ENCODE measurements around the gene IRF9.
A peak's percentile ranks its signal among the peaks of the same experiment; 100 is the strongest.
"Not testable (repeated sequence)": the region's sequence is repeated elsewhere in the genome, so short reads cannot be mapped to it uniquely, and the experiment has no call there.

Gene IRF9

GRCh38 chr14:24196071-24197055, 35.3 kb downstream of the IRF9 start:
- peak; percentile 88 for TF ChIP-seq SPI1 (IDR thresholded peaks at IDR 0.05; ENCODE audit: borderline replicate concordance, low read depth)
- TF ChIP-seq REST (IDR thresholded peaks at IDR 0.05; ENCODE audit: insufficient replicate concordance, low read depth), result no peak
- no peak for TF ChIP-seq CTCF (IDR thresholded peaks at IDR 0.05; ENCODE audit: insufficient read depth, low read length)
- no peak for TF ChIP-seq GABPA (IDR thresholded peaks at IDR 0.05; ENCODE audit: low read depth)
- H3K4me3 ChIP-seq (replicated peaks; ENCODE audit: insufficient read depth, low read length), result peak overlapping the region; percentile 79
- peak overlapping the region; percentile 99 for H3K27ac ChIP-seq (replicated peaks)
- H3K27me3 ChIP-seq (ENCODE audit: insufficient read depth, poor library complexity, severe bottlenecking), result no peaks in the 10 kb centered on the region
- peak; percentile 34 to 61 for DNase-seq (ENCODE audit: low read depth in 1 of 2, low spot score in 1 of 2)

- no peaks in the 10 kb centered on the region for H3K27me3 ChIP-seq (ENCODE audit: insufficient read depth, poor library complexity, severe bottlenecking)
- peak overlapping the region; percentile 99 for H3K27ac ChIP-seq (replicated peaks)
- no peak for TF ChIP-seq POLR2AphosphoS5 (IDR thresholded peaks at IDR 0.05; ENCODE audit: low read depth)
- no peak for TF ChIP-seq SPI1 (IDR thresholded peaks at IDR 0.05; ENCODE audit: borderline replicate concordance, low read depth)
- TF ChIP-seq CTCF (IDR thresholded peaks at IDR 0.05; ENCODE audit: insufficient read depth, low read length), result no peak
- TF ChIP-seq REST (IDR thresholded peaks at IDR 0.05; ENCODE audit: insufficient replicate concordance, low read depth), result no peak
- TF ChIP-seq GABPA (IDR thresholded peaks at IDR 0.05; ENCODE audit: low read depth), result no peak
- peak overlapping the region; percentile 79 for H3K4me3 ChIP-seq (replicated peaks; ENCODE audit: insufficient read depth, low read length)
- no peak for DNase-seq (ENCODE audit: low read depth in 1 of 2, low spot score in 1 of 2)
Observed at GRCh38 chr14:24197056-24197450, 36.0 kb downstream of the IRF9 start.

GRCh38 chr14:24198814-24199524, 37.9 kb downstream of the IRF9 start:
- no peak for TF ChIP-seq CTCF (IDR thresholded peaks at IDR 0.05; ENCODE audit: insufficient read depth, low read length)
- TF ChIP-seq GABPA (IDR thresholded peaks at IDR 0.05; ENCODE audit: low read depth), result no peak
- H3K27me3 ChIP-seq (ENCODE audit: insufficient read depth, poor library complexity, severe bottlenecking), result no peaks in the 10 kb centered on the region
- no peak for DNase-seq (ENCODE audit: low read depth in 1 of 2, low spot score in 1 of 2)
- no peak overlapping the region for H3K4me3 ChIP-seq (replicated peaks; ENCODE audit: insufficient read depth, low read length)
- H3K27ac ChIP-seq (replicated peaks), result no peak overlapping the region

GRCh38 chr14:24202538-24202937, 41.5 kb downstream of the IRF9 start:
- H3K27ac ChIP-seq (replicated peaks); H3K4me3 ChIP-seq (replicated peaks; ENCODE audit: insufficient read depth, low read length); DNase-seq (ENCODE audit: low read depth in 1 of 2, low spot score in 1 of 2); H3K27me3 ChIP-seq (ENCODE audit: insufficient read depth, poor library complexity, severe bottlenecking): not testable (repeated sequence)

- not testable (repeated sequence) for H3K4me3 ChIP-seq (replicated peaks; ENCODE audit: insufficient read depth, low read length); H3K27ac ChIP-seq (replicated peaks); H3K27me3 ChIP-seq (ENCODE audit: insufficient read depth, poor library complexity, severe bottlenecking); DNase-seq (ENCODE audit: low read depth in 1 of 2, low spot score in 1 of 2)
Observed at GRCh38 chr14:24203249-24203886, 42.3 kb downstream of the IRF9 start.

All from HL-60 (cell line).